NCI-H2227 (cell line): ENCODE results near the gene MDGA2.

Source experiments
- DNase-seq: peaks from one replicate; lab custom pipeline; 2025; ENCODE audit not compliant: unreplicated experiment; lab: John Stamatoyannopoulos, UW

MDGA2 gene

GRCh38 chr14:47490766-47491165 is 184.6 kb downstream of the MDGA2 start:
- no peak for DNase-seq

- DNase-seq, result no peak
These were observed 185.1 kb downstream of the MDGA2 start for GRCh38 chr14:47490353-47490752.

- DNase-seq, result no peak
These were observed 190.0 kb downstream of the MDGA2 start for GRCh38 chr14:47485421-47485820.

GRCh38 chr14:47483449-47483848 is 192.0 kb downstream of the MDGA2 start:
- no peak for DNase-seq

GRCh38 chr14:47471075-47471474 is 204.3 kb downstream of the MDGA2 start:
- no peak for DNase-seq

- DNase-seq, result no peak
These were observed 208.5 kb downstream of the MDGA2 start for GRCh38 chr14:47466916-47467315.

GRCh38 chr14:47454025-47454424 is 221.4 kb downstream of the MDGA2 start:
- no peak for DNase-seq

- no peak for DNase-seq
These were observed 228.3 kb downstream of the MDGA2 start for GRCh38 chr14:47447076-47447475.

GRCh38 chr14:47442211-47442610 is 233.2 kb downstream of the MDGA2 start:
- DNase-seq, result no peak

GRCh38 chr14:47439953-47440352 is 235.5 kb downstream of the MDGA2 start:
- no peak for DNase-seq

- DNase-seq, result no peak
These were observed 236.7 kb downstream of the MDGA2 start for GRCh38 chr14:47438650-47439140.

GRCh38 chr14:47435331-47435965 is 240.0 kb downstream of the MDGA2 start:
- DNase-seq, result no peak

- no peak for DNase-seq
These were observed 247.8 kb downstream of the MDGA2 start for GRCh38 chr14:47427629-47428028.

GRCh38 chr14:47425302-47425701 is 250.1 kb downstream of the MDGA2 start:
- DNase-seq, result no peak

- no peak for DNase-seq
These were observed 253.2 kb downstream of the MDGA2 start for GRCh38 chr14:47422191-47422590.

- no peak for DNase-seq
These were observed 263.9 kb downstream of the MDGA2 start for GRCh38 chr14:47411523-47411922.

GRCh38 chr14:47392326-47392725 is 283.1 kb downstream of the MDGA2 start:
- no peak for DNase-seq

GRCh38 chr14:47390831-47391504 is 284.4 kb downstream of the MDGA2 start:
- no peak for DNase-seq

- DNase-seq, result no peak
These were observed 285.9 kb downstream of the MDGA2 start for GRCh38 chr14:47389535-47389934.

- no peak for DNase-seq
These were observed 309.4 kb downstream of the MDGA2 start for GRCh38 chr14:47366006-47366405.

- DNase-seq, result no peak
These were observed 310.2 kb downstream of the MDGA2 start for GRCh38 chr14:47365233-47365632.

- no peak for DNase-seq
These were observed 322.2 kb downstream of the MDGA2 start for GRCh38 chr14:47353186-47353585.

- no peak for DNase-seq
These were observed 328.6 kb downstream of the MDGA2 start for GRCh38 chr14:47346849-47347248.
